HG03196 (cell line): ENCODE data around the gene PCDHGB4.
A peak's percentile ranks its signal among the peaks of the same experiment; 100 is the strongest.
"Not testable (repeated sequence)": the region's sequence is repeated elsewhere in the genome, so short reads cannot be mapped to it uniquely, and the experiment has no call there.

Experiments
- ATAC-seq: cut with Tn5 transposase; IDR thresholded peaks from one replicate; pipeline ENCODE4 v1.9.1; 2021; ENCODE audit not compliant: unreplicated experiment

PCDHGB4 gene

GRCh38 chr5:141366016-141366896, 21.2 kb upstream of the PCDHGB4 start:
- ATAC-seq = no peak

GRCh38 chr5:141369994-141370848, 17.3 kb upstream of the PCDHGB4 start, which contains the start of gene PCDHGB3:
Gene PCDHGB3, plus strand, starts transcription at chr5:141370242. Its CDS starts 153 bp downstream, at chr5:141370395.
- peak; percentile 69 for ATAC-seq

GRCh38 chr5:141371572-141372475, 15.7 kb upstream of the PCDHGB4 start:
- no peak for ATAC-seq

- no peak for ATAC-seq
These were observed 13.7 kb upstream of the PCDHGB4 start, which contains the start of gene PCDHGA6 for GRCh38 chr5:141373673-141374317. Gene PCDHGA6, plus strand, starts transcription at chr5:141373891. Its CDS starts 193 bp downstream, at chr5:141374084.

GRCh38 chr5:141374627-141375026, 12.9 kb upstream of the PCDHGB4 start:
- no peak for ATAC-seq

GRCh38 chr5:141375444-141376155, 11.9 kb upstream of the PCDHGB4 start:
- not testable (repeated sequence) for ATAC-seq

- no peak for ATAC-seq
These were observed 4.8 kb upstream of the PCDHGB4 start, which contains the start of gene PCDHGA7 for GRCh38 chr5:141382469-141383294. Gene PCDHGA7, plus strand, starts transcription at chr5:141382742. Its CDS starts 158 bp downstream, at chr5:141382900.

- ATAC-seq = no peak
These were observed 4.2 kb upstream of the PCDHGB4 start for GRCh38 chr5:141383345-141383744.

- ATAC-seq = no peak
These were observed 2.8 kb upstream of the PCDHGB4 start for GRCh38 chr5:141384471-141385267.

- ATAC-seq = no peak
These were observed 1.2 kb downstream of the PCDHGB4 start for GRCh38 chr5:141388661-141389060.

GRCh38 chr5:141389153-141390042, 1.9 kb downstream of the PCDHGB4 start:
- no peak for ATAC-seq

GRCh38 chr5:141392429-141393198, 5.1 kb downstream of the PCDHGB4 start, which contains the start of gene PCDHGA8:
Gene PCDHGA8, plus strand, starts transcription at chr5:141392633. Its CDS starts 181 bp downstream, at chr5:141392814.
- ATAC-seq = no peak

- ATAC-seq = no peak
These were observed 5.8 kb downstream of the PCDHGB4 start for GRCh38 chr5:141393267-141393666.

GRCh38 chr5:141394401-141395187, 7.1 kb downstream of the PCDHGB4 start:
- ATAC-seq = not testable (repeated sequence)
